Metanephros (tissue), 1 donor: Measurements from ENCODE around the gene MBD3L2B. TPM values are rescaled to one million over a fixed set of nuclear protein-coding genes. Genes with fewer than 3 reads are reported as not detected.

Experiments
- total RNA-seq: library from RNA; depleted of rRNA; stranded (reverse); fragments of >200 nt; gene quantifications from one replicate; pipeline ENCODE4 v1.2.3, GENCODE V29; 2014

The MBD3L2B gene
- not detected for total RNA-seq

DNA sequence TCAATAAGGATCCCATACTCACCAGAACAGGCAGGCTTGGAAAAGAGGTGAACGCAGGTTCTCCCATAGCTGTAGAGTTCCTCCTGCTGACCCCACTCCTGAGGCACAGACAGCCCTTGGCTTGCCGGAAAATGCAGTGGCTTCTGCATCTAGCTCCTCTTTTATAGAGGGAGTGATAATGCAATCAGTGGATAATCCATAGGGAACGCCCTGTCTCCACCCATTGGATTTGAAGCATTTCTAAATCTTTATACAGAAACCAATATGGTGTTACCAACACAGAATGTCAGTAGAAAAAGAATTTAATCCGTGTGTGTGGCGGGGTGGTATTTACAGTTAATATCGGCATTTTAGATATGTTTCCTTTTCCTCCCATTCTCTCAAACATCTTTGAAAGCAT, at the start of gene MBD3L2B:
TSS of gene MBD3L2B (minus strand) at position 101 of the 400 bp plus-strand sequence. CDS start at position 67, 34 bp downstream.

GRCh38 chr19:7069042-7069903, 48.0 kb upstream of the MBD3L2B start, which contains the start of gene ZNF557:
TSS of gene ZNF557 (plus strand) at chr19:7069703. CDS start at chr19:7075075, 5,372 bp downstream.

GRCh38 chr19:7058576-7058975, 37.3 kb upstream of the MBD3L2B start, which contains the start of gene MBD3L3:
TSS of gene MBD3L3 (minus strand) at chr19:7058676. CDS start at chr19:7058605, 71 bp downstream.

GRCh38 chr19:7049021-7049420, 27.8 kb upstream of the MBD3L2B start, which contains the start of gene MBD3L2:
TSS of gene MBD3L2 (plus strand) at chr19:7049321. CDS start at chr19:7049374, 53 bp downstream.

GRCh38 chr19:7040079-7040478, 18.8 kb upstream of the MBD3L2B start, which contains the start of gene MBD3L4:
TSS of gene MBD3L4 (minus strand) at chr19:7040179. CDS start at chr19:7040144, 35 bp downstream.

GRCh38 chr19:7030278-7030677, 9.0 kb upstream of the MBD3L2B start, which contains the start of gene MBD3L5:
TSS of gene MBD3L5 (plus strand) at chr19:7030578. CDS start at chr19:7030612, 34 bp downstream.

Other genes with a start within 250 kb of the MBD3L2B start
- 6.5 TPM for gene VAV1, start 248.7 kb downstream of the MBD3L2B start, total RNA-seq
- 1.2 TPM for gene ADGRE1, start 133.9 kb downstream of the MBD3L2B start, total RNA-seq
- gene MBD3L5, start 9.1 kb upstream of the MBD3L2B start, total RNA-seq: not detected
- not detected for gene MBD3L4, start 18.7 kb upstream of the MBD3L2B start, total RNA-seq
- not detected for gene MBD3L2, start 27.9 kb upstream of the MBD3L2B start, total RNA-seq
- not detected for gene MBD3L3, start 37.2 kb upstream of the MBD3L2B start, total RNA-seq
- gene ZNF557, start 48.3 kb upstream of the MBD3L2B start, total RNA-seq: 13.8 TPM